GM12873 (cell line): ENCODE data around the gene CDC34.

Experiments used
- CTCF ChIP-seq: IDR thresholded peaks from 2 replicates; pipeline ENCODE4 v1.5.1; 2012; ENCODE audit warnings: low read depth, mild to moderate bottlenecking, moderate library complexity, low read length, control low read depth; ENCODE audit not compliant: insufficient read depth; ENCODE audit errors: missing control alignments

The CDC34 gene

GRCh38 chr19:543910-544608, 12.5 kb downstream of the CDC34 start, which contains the start of gene GZMM:
TSS of gene GZMM (plus strand) at chr19:544053. CDS start at chr19:544072, 19 bp downstream.
- TF ChIP-seq CTCF, result no peak

GRCh38 chr19:547117-547516, 15.6 kb downstream of the CDC34 start:
- no peak for TF ChIP-seq CTCF

GRCh38 chr19:547836-548720, 16.5 kb downstream of the CDC34 start:
- no peak for TF ChIP-seq CTCF

- TF ChIP-seq CTCF, result no peak
Observed at GRCh38 chr19:548886-549830, 17.6 kb downstream of the CDC34 start.

GRCh38 chr19:554817-555216, 23.3 kb downstream of the CDC34 start:
- TF ChIP-seq CTCF, result no peak

GRCh38 chr19:555474-555808, 23.9 kb downstream of the CDC34 start:
- TF ChIP-seq CTCF, result no peak
